ENCODE results near the gene PSORS1C2.

Gene PSORS1C2

DNA sequence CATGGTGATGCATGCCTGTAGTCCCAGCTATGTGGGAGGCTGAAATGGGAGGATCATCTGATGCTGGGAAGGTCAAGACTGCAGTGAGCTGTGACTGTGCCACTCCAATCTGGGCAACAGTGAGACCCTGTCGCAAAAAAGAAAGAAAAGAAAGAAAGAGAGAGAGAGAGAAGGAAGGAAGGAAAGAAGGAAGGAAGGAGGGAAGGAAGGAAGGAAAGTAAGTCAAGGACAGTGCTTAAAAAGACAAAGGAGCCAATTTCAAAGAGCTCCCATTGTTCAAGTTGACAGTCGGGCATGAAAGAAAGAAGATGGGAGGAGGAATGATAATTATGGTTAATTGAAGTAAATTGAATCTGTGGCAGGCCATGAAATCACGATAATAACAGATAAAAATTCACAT, 42.7 kb downstream of the PSORS1C2 start:
- Histone ChIP-seq H3K27me3 (ENCODE audit: insufficient read depth, poor library complexity, severe bottlenecking) (no peaks in the 10 kb centered on the region), H3K4me3 (replicated peaks; ENCODE audit: insufficient read depth, low read length) (no peak overlapping the region), H3K27ac (replicated peaks) (no peak overlapping the region)
- TF ChIP-seq SPI1 (IDR thresholded peaks at IDR 0.05; ENCODE audit: borderline replicate concordance, low read depth) (no peak), REST (IDR thresholded peaks at IDR 0.05; ENCODE audit: insufficient replicate concordance, low read depth) (no peak)
- DNase-seq (ENCODE audit: low read depth in 1 of 2, low spot score in 1 of 2) = no peak

- DNase-seq (ENCODE audit: low read depth in 1 of 2, low spot score in 1 of 2) = peak in 1 of 2 experiments; percentile 16
- no peak overlapping the region for H3K4me3 ChIP-seq (replicated peaks; ENCODE audit: insufficient read depth, low read length)
- H3K27me3 ChIP-seq (ENCODE audit: insufficient read depth, poor library complexity, severe bottlenecking) = no peaks in the 10 kb centered on the region
- H3K27ac ChIP-seq (replicated peaks) = no peak overlapping the region
- no peak for TF ChIP-seq GABPA (IDR thresholded peaks at IDR 0.05; ENCODE audit: low read depth)
- no peak for TF ChIP-seq REST (IDR thresholded peaks at IDR 0.05; ENCODE audit: insufficient replicate concordance, low read depth)
- TF ChIP-seq POLR2AphosphoS5 (IDR thresholded peaks at IDR 0.05; ENCODE audit: low read depth) = no peak
- TF ChIP-seq, protein P1, sequence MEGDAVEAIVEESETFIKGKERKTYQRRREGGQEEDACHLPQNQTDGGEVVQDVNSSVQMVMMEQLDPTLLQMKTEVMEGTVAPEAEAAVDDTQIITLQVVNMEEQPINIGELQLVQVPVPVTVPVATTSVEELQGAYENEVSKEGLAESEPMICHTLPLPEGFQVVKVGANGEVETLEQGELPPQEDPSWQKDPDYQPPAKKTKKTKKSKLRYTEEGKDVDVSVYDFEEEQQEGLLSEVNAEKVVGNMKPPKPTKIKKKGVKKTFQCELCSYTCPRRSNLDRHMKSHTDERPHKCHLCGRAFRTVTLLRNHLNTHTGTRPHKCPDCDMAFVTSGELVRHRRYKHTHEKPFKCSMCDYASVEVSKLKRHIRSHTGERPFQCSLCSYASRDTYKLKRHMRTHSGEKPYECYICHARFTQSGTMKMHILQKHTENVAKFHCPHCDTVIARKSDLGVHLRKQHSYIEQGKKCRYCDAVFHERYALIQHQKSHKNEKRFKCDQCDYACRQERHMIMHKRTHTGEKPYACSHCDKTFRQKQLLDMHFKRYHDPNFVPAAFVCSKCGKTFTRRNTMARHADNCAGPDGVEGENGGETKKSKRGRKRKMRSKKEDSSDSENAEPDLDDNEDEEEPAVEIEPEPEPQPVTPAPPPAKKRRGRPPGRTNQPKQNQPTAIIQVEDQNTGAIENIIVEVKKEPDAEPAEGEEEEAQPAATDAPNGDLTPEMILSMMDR (IDR thresholded peaks at IDR 0.05; ENCODE audit: insufficient read depth, low read length) = no peak
- no peak for TF ChIP-seq SPI1 (IDR thresholded peaks at IDR 0.05; ENCODE audit: borderline replicate concordance, low read depth)
Measured at GRCh38 chr6:31094389-31094881, 44.4 kb downstream of the PSORS1C2 start.

- Histone ChIP-seq H3K27ac (replicated peaks) (no peak overlapping the region), H3K27me3 (ENCODE audit: insufficient read depth, poor library complexity, severe bottlenecking) (no peaks in the 10 kb centered on the region), H3K4me3 (replicated peaks; ENCODE audit: insufficient read depth, low read length) (no peak overlapping the region)
- TF ChIP-seq REST (IDR thresholded peaks at IDR 0.05; ENCODE audit: insufficient replicate concordance, low read depth) (no peak), GABPA (IDR thresholded peaks at IDR 0.05; ENCODE audit: low read depth) (no peak), POLR2AphosphoS5 (IDR thresholded peaks at IDR 0.05; ENCODE audit: low read depth) (no peak), SPI1 (IDR thresholded peaks at IDR 0.05; ENCODE audit: borderline replicate concordance, low read depth) (no peak)
- TF ChIP-seq, protein P1 (IDR thresholded peaks at IDR 0.05; ENCODE audit: insufficient read depth, low read length) = no peak
- DNase-seq (ENCODE audit: low read depth in 1 of 2, low spot score in 1 of 2) = no peak
Measured at GRCh38 chr6:31092769-31093505, 45.9 kb downstream of the PSORS1C2 start.
